Mesendoderm (in vitro differentiated cells): ENCODE results near the gene CEP104.
"Not testable (repeated sequence)": the region's sequence is repeated elsewhere in the genome, so short reads cannot be mapped to it uniquely, and the experiment has no call there.

Experiments
- DNase-seq: peaks from one replicate; pipeline ENCODE4 v3.0.0; 2013
- H2AK5ac ChIP-seq: 2 replicates; pipeline ENCODE4 v1.6.1; 2013; ENCODE audit warnings: low read length, inconsistent platforms
- H2BK120ac ChIP-seq: 2 replicates; pipeline ENCODE4 v1.6.1; 2013; ENCODE audit warnings: low read depth, mild to moderate bottlenecking, low read length, moderate library complexity, mixed read lengths
- H2BK15ac ChIP-seq: replicated peaks from 2 replicates; pipeline ENCODE4 v1.6.1; 2013; ENCODE audit warnings: low read depth, mild to moderate bottlenecking, moderate library complexity
- H2BK5ac ChIP-seq: 2 replicates; pipeline ENCODE4 v1.6.1; 2013; ENCODE audit warnings: low read length, inconsistent platforms
- H3K18ac ChIP-seq: 2 replicates; pipeline ENCODE4 v1.6.1; 2013; ENCODE audit warnings: mild to moderate bottlenecking, low read length, mixed read lengths
- H3K23ac ChIP-seq: one replicate; pipeline ENCODE4 v1.6.1; 2013; ENCODE audit warnings: low read length
- H3K27ac ChIP-seq: 2 replicates; pipeline ENCODE4 v1.5.1; 2013; ENCODE audit warnings: low read depth, mild to moderate bottlenecking, inconsistent platforms, low read length, moderate library complexity
- H3K27me3 ChIP-seq: 2 replicates; pipeline ENCODE4 v1.6.1; 2013; ENCODE audit warnings: low read length, control low read depth, mild to moderate bottlenecking, inconsistent platforms; ENCODE audit not compliant: insufficient read depth, poor library complexity
- H3K36me3 ChIP-seq: 2 replicates; pipeline ENCODE4 v1.6.1; 2013; ENCODE audit warnings: low read length, inconsistent platforms; ENCODE audit not compliant: control insufficient read depth, insufficient read depth
- H3K4ac ChIP-seq: one replicate; pipeline ENCODE4 v1.6.1; 2013; ENCODE audit warnings: low read depth, mild to moderate bottlenecking, low read length, moderate library complexity
- H3K4me1 ChIP-seq: 2 replicates; pipeline ENCODE4 v1.6.1; 2013; ENCODE audit warnings: low read depth, low read length, inconsistent platforms; ENCODE audit not compliant: control insufficient read depth
- H3K4me2 ChIP-seq: 2 replicates; pipeline ENCODE4 v1.6.1; 2013; ENCODE audit warnings: low read length
- H3K4me3 ChIP-seq: 2 replicates; pipeline ENCODE4 v1.5.1; 2013; ENCODE audit warnings: mild to moderate bottlenecking, low read length
- H3K56ac ChIP-seq: one replicate; pipeline ENCODE4 v1.6.1; 2013; ENCODE audit warnings: low read length
- H3K79me1 ChIP-seq: 2 replicates; pipeline ENCODE4 v1.6.1; 2013; ENCODE audit warnings: low read length, inconsistent platforms
- H3K79me2 ChIP-seq: 2 replicates; pipeline ENCODE4 v1.6.1; 2013; ENCODE audit warnings: mild to moderate bottlenecking, low read length; ENCODE audit not compliant: control insufficient read depth, insufficient read depth
- H3K9ac ChIP-seq: 2 replicates; pipeline ENCODE4 v1.6.1; 2013; ENCODE audit warnings: low read length, inconsistent platforms
- H4K5ac ChIP-seq: one replicate; pipeline ENCODE4 v1.6.1; 2013; ENCODE audit warnings: low read length
- H4K8ac ChIP-seq: one replicate; pipeline ENCODE4 v1.6.1; 2013; ENCODE audit warnings: low read depth, mild to moderate bottlenecking, control low read depth, low read length, moderate library complexity
- WGBS: extraction: QIAGEN DNeasy Blood & Tissue Kit; methylation state at CpG from one replicate; pipeline ENCODE4 v1.1.7; 2013; ENCODE audit warnings: low lambda C conversion rate, missing lambda C conversion rate; ENCODE audit not compliant: insufficient coverage; ENCODE audit errors: extremely low coverage; 5-methylcytosine and 5-hydroxymethylcytosine counted together

The CEP104 gene

DNA sequence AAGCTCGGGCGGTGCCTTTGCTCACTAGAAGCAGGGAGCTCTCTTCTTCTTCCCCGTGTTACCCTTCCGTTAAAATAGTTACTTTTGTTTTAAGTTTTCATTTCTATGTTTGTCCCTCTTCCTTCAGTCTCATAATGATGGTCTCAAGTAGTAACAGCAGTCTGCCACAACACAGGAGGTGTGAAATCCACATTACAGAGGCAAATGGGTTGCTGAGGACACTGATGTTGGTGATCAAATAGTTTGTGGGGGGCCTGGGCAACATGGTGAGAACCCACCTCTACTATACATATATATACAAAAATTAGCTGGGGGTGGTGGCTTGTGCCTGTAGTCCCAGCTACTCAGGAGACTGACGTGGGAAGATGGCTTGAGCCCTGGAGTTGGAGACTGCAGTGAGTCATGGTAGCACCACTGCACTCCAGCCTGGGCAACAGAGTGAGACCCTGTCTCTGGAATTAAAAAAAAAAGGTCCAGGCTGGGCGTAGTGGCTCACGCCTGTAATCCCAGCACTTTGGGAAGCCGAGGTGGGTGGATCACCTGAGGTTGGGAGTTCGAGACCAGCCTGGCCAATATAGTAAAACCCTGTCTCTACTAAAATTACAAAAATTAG is 46.8 kb downstream of the CEP104 start:
- not testable (repeated sequence) for H3K27me3 ChIP-seq, H3K56ac ChIP-seq, H2BK5ac ChIP-seq, H3K27ac ChIP-seq, DNase-seq, H3K79me2 ChIP-seq, H2AK5ac ChIP-seq, H3K79me1 ChIP-seq, H2BK15ac ChIP-seq, H3K36me3 ChIP-seq, H3K4ac ChIP-seq, H2BK120ac ChIP-seq, H3K18ac ChIP-seq, H3K4me1 ChIP-seq, H3K23ac ChIP-seq, H3K4me3 ChIP-seq, H3K9ac ChIP-seq, H4K8ac ChIP-seq, H3K4me2 ChIP-seq, H4K5ac ChIP-seq
- WGBS = no CpG with 5 or more reads among the region's 9 CpGs

DNA sequence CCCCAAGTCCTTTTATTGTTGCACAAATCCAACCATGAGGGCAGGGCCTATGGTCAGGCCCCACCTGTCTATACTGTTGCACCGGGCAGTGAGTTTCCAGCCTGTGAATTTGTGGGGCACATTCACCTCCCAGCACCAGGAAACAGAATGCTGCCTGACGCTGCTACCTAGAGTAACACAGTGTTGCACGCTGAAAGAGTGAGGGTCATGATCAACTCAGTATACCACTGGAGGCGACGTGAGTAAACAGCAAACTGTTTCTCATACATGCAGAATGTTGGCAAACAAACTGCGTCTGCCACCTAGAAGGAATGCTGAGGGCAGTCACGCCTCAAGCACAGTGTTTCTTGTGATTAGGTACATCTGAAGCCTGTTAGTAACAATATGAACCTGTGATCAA is 47.3 kb downstream of the CEP104 start:
- WGBS = no CpG with 5 or more reads among the region's 7 CpGs
- H2BK15ac ChIP-seq = no peak overlapping the region
- H3K4me1 ChIP-seq = no peaks in the 10 kb centered on the region
- no peak overlapping the region for H3K4ac ChIP-seq
- no peaks in the 10 kb centered on the region for H3K27me3 ChIP-seq
- H4K5ac ChIP-seq = no peak overlapping the region
- H3K23ac ChIP-seq = no peak overlapping the region
- no peak overlapping the region for H2AK5ac ChIP-seq
- H3K4me2 ChIP-seq = no peak overlapping the region
- no peak overlapping the region for H3K4me3 ChIP-seq
- H4K8ac ChIP-seq = no peak overlapping the region
- no peak overlapping the region for H3K18ac ChIP-seq
- H3K79me2 ChIP-seq = no peaks in the 10 kb centered on the region
- no peak overlapping the region for H2BK120ac ChIP-seq
- no peak overlapping the region for H3K27ac ChIP-seq
- no peak overlapping the region for H2BK5ac ChIP-seq
- H3K36me3 ChIP-seq = no peaks in the 10 kb centered on the region
- H3K56ac ChIP-seq = no peak overlapping the region
- no peak for DNase-seq
- no peak overlapping the region for H3K9ac ChIP-seq
- no peaks in the 10 kb centered on the region for H3K79me1 ChIP-seq

DNA sequence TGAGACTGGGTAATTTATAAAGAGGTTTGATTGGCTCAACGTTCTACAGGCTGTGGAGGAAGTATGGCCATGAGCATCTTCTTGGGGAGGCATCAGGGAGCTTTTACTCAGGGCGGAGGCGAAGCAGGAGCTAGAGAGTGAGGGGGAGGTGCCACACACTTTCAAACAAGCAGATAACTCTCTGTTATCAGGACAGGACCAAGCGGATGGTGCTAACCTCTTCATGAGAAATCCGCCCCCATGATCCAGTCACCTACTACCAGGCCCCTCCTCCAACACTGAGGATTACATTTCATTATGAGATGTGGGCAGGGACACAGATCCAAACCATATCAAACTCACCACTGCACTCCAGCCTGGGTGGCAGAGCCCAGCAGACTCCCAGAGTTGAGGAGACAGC is 49.2 kb downstream of the CEP104 start:
- H2BK5ac ChIP-seq = no peak overlapping the region
- no peak overlapping the region for H4K8ac ChIP-seq
- H3K4me1 ChIP-seq = no peaks in the 10 kb centered on the region
- H2BK120ac ChIP-seq = no peak overlapping the region
- H4K5ac ChIP-seq = no peak overlapping the region
- no peaks in the 10 kb centered on the region for H3K36me3 ChIP-seq
- H3K27me3 ChIP-seq = no peaks in the 10 kb centered on the region
- H3K9ac ChIP-seq = no peak overlapping the region
- no peak overlapping the region for H3K18ac ChIP-seq
- no peak overlapping the region for H3K4me3 ChIP-seq
- no peak overlapping the region for H3K56ac ChIP-seq
- WGBS = no CpG with 5 or more reads among the region's 5 CpGs
- H3K79me2 ChIP-seq = no peaks in the 10 kb centered on the region
- H3K4ac ChIP-seq = no peak overlapping the region
- no peak for DNase-seq
- H3K23ac ChIP-seq = no peak overlapping the region
- no peak overlapping the region for H3K4me2 ChIP-seq
- H3K79me1 ChIP-seq = no peaks in the 10 kb centered on the region
- no peak overlapping the region for H3K27ac ChIP-seq
- no peak overlapping the region for H2AK5ac ChIP-seq
- H2BK15ac ChIP-seq = no peak overlapping the region

- Histone ChIP-seq H3K36me3 (no peaks in the 10 kb centered on the region), H3K4me1 (no peaks in the 10 kb centered on the region), H3K56ac (no peak overlapping the region), H3K4me3 (no peak overlapping the region), H3K79me1 (no peaks in the 10 kb centered on the region), H2AK5ac (no peak overlapping the region), H3K4ac (no peak overlapping the region), H2BK15ac (no peak overlapping the region), H3K27me3 (no peaks in the 10 kb centered on the region), H3K79me2 (no peaks in the 10 kb centered on the region), H3K9ac (no peak overlapping the region), H3K18ac (no peak overlapping the region), H3K4me2 (no peak overlapping the region), H4K8ac (no peak overlapping the region), H2BK120ac (no peak overlapping the region), H4K5ac (no peak overlapping the region), H2BK5ac (no peak overlapping the region), H3K27ac (no peak overlapping the region), H3K23ac (no peak overlapping the region)
- no CpG with 5 or more reads among the region's 11 CpGs for WGBS
- DNase-seq = no peak
Observed at GRCh38 chr1:3805038-3805437, 52.0 kb downstream of the CEP104 start.

DNA sequence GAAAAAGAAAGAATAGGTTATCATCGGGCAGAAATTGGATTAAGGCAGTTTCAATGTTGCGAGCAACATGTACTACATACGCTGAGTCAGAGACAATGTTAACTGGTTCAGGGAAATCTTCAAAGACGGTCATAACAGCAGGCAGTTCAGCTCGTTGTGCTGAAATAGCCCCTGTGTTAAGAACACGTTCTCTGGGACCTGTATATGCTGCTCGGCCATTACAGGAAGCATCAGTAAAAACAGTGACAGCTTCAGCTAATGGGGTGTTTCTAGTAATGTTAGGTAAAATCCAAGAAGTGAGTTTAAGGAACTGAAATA is 52.4 kb downstream of the CEP104 start:
- H2BK120ac ChIP-seq, DNase-seq, H3K56ac ChIP-seq, H3K4ac ChIP-seq, H2BK5ac ChIP-seq, H3K27ac ChIP-seq, H2AK5ac ChIP-seq, H3K23ac ChIP-seq, H3K18ac ChIP-seq, H2BK15ac ChIP-seq, H3K9ac ChIP-seq, H4K5ac ChIP-seq, H3K4me1 ChIP-seq, H4K8ac ChIP-seq, H3K36me3 ChIP-seq, H3K4me3 ChIP-seq, H3K79me1 ChIP-seq, H3K27me3 ChIP-seq, H3K79me2 ChIP-seq, H3K4me2 ChIP-seq: not testable (repeated sequence)
- WGBS = no CpG with 5 or more reads among the region's 7 CpGs

GRCh38 chr1:3803905-3804626 is 52.9 kb downstream of the CEP104 start:
- Histone ChIP-seq H3K36me3 (no peaks in the 10 kb centered on the region), H4K8ac (no peak overlapping the region), H3K79me1 (no peaks in the 10 kb centered on the region), H3K4me1 (no peaks in the 10 kb centered on the region), H3K56ac (no peak overlapping the region), H2AK5ac (no peak overlapping the region), H4K5ac (no peak overlapping the region), H3K27me3 (no peaks in the 10 kb centered on the region), H3K27ac (no peak overlapping the region), H3K4me2 (no peak overlapping the region), H2BK15ac (no peak overlapping the region), H3K9ac (no peak overlapping the region), H3K4ac (no peak overlapping the region), H2BK5ac (no peak overlapping the region), H3K4me3 (no peak overlapping the region), H3K18ac (no peak overlapping the region), H3K79me2 (no peaks in the 10 kb centered on the region), H2BK120ac (no peak overlapping the region), H3K23ac (no peak overlapping the region)
- no CpG with 5 or more reads among the region's 19 CpGs for WGBS
- no peak for DNase-seq
